ENCODE results near the gene DELE1.

DELE1 gene

GRCh38 chr5:141958546-141959172 lies 35.0 kb downstream of the DELE1 start:
- Histone ChIP-seq H3K27me3 (ENCODE audit: control insufficient read depth, insufficient read depth, low read length) (no peaks in the 10 kb centered on the region), H3K9ac (ENCODE audit: low read depth, low read length) (no peak overlapping the region), H3K4me1 (ENCODE audit: control insufficient read depth, insufficient read depth, low read length) (peaks cover 15% of the 10 kb centered on the region; the same call in 1 of the 2 replicates), H3K36me3 (ENCODE audit: control insufficient read depth, insufficient read depth, low read length) (no peaks in the 10 kb centered on the region), H3K4me3 (ENCODE audit: low read depth, low read length) (no peak overlapping the region), H3K9me3 (ENCODE audit: control insufficient read depth, insufficient read depth, low read length) (no peaks in the 10 kb centered on the region), H3K27ac (ENCODE audit: low read depth, low read length) (no peak overlapping the region)

- no peaks in the 10 kb centered on the region for H3K9me3 ChIP-seq (ENCODE audit: control insufficient read depth, insufficient read depth, low read length)
- no peak overlapping the region for H3K4me3 ChIP-seq (ENCODE audit: low read depth, low read length)
- no peaks in the 10 kb centered on the region for H3K36me3 ChIP-seq (ENCODE audit: control insufficient read depth, insufficient read depth, low read length)
- no peak overlapping the region for H3K9ac ChIP-seq (ENCODE audit: low read depth, low read length)
- peaks cover 15% of the 10 kb centered on the region; the same call in 1 of the 2 replicates for H3K4me1 ChIP-seq (ENCODE audit: control insufficient read depth, insufficient read depth, low read length)
- no peak overlapping the region for H3K27ac ChIP-seq (ENCODE audit: low read depth, low read length)
- H3K27me3 ChIP-seq (ENCODE audit: control insufficient read depth, insufficient read depth, low read length) = no peaks in the 10 kb centered on the region
These were observed 36.3 kb downstream of the DELE1 start for GRCh38 chr5:141960018-141960417.

- H3K36me3 ChIP-seq (ENCODE audit: control insufficient read depth, insufficient read depth, low read length) = no peaks in the 10 kb centered on the region
- H3K27ac ChIP-seq (ENCODE audit: low read depth, low read length) = no peak overlapping the region
- H3K9me3 ChIP-seq (ENCODE audit: control insufficient read depth, insufficient read depth, low read length) = no peaks in the 10 kb centered on the region
- H3K27me3 ChIP-seq (ENCODE audit: control insufficient read depth, insufficient read depth, low read length) = no peaks in the 10 kb centered on the region
- H3K4me3 ChIP-seq (ENCODE audit: low read depth, low read length) = no peak overlapping the region
- H3K4me1 ChIP-seq (ENCODE audit: control insufficient read depth, insufficient read depth, low read length) = peaks cover 15% of the 10 kb centered on the region; the same call in 1 of the 2 replicates
- H3K9ac ChIP-seq (ENCODE audit: low read depth, low read length) = no peak overlapping the region
These were observed 37.0 kb downstream of the DELE1 start for GRCh38 chr5:141960449-141961323.

GRCh38 chr5:141961466-141961865 lies 37.8 kb downstream of the DELE1 start:
- H3K4me1 ChIP-seq (ENCODE audit: control insufficient read depth, insufficient read depth, low read length) = peaks cover 15% of the 10 kb centered on the region; the same call in 1 of the 2 replicates
- no peaks in the 10 kb centered on the region for H3K27me3 ChIP-seq (ENCODE audit: control insufficient read depth, insufficient read depth, low read length)
- H3K27ac ChIP-seq (ENCODE audit: low read depth, low read length) = no peak overlapping the region
- no peak overlapping the region for H3K4me3 ChIP-seq (ENCODE audit: low read depth, low read length)
- no peak overlapping the region for H3K9ac ChIP-seq (ENCODE audit: low read depth, low read length)
- H3K9me3 ChIP-seq (ENCODE audit: control insufficient read depth, insufficient read depth, low read length) = no peaks in the 10 kb centered on the region
- H3K36me3 ChIP-seq (ENCODE audit: control insufficient read depth, insufficient read depth, low read length) = no peaks in the 10 kb centered on the region

GRCh38 chr5:141963701-141964100 lies 40.0 kb downstream of the DELE1 start:
- H3K27ac ChIP-seq (ENCODE audit: low read depth, low read length) = no peak overlapping the region
- no peak overlapping the region for H3K9ac ChIP-seq (ENCODE audit: low read depth, low read length)
- no peaks in the 10 kb centered on the region for H3K27me3 ChIP-seq (ENCODE audit: control insufficient read depth, insufficient read depth, low read length)
- H3K36me3 ChIP-seq (ENCODE audit: control insufficient read depth, insufficient read depth, low read length) = no peaks in the 10 kb centered on the region
- H3K9me3 ChIP-seq (ENCODE audit: control insufficient read depth, insufficient read depth, low read length) = no peaks in the 10 kb centered on the region
- H3K4me1 ChIP-seq (ENCODE audit: control insufficient read depth, insufficient read depth, low read length) = peaks cover 13% of the 10 kb centered on the region
- no peak overlapping the region for H3K4me3 ChIP-seq (ENCODE audit: low read depth, low read length)

- Histone ChIP-seq H3K36me3 (ENCODE audit: control insufficient read depth, insufficient read depth, low read length) (no peaks in the 10 kb centered on the region), H3K4me1 (ENCODE audit: control insufficient read depth, insufficient read depth, low read length) (peaks cover 14% of the 10 kb centered on the region), H3K9me3 (ENCODE audit: control insufficient read depth, insufficient read depth, low read length) (no peaks in the 10 kb centered on the region), H3K4me3 (ENCODE audit: low read depth, low read length) (no peak overlapping the region), H3K9ac (ENCODE audit: low read depth, low read length) (no peak overlapping the region), H3K27me3 (ENCODE audit: control insufficient read depth, insufficient read depth, low read length) (no peaks in the 10 kb centered on the region), H3K27ac (ENCODE audit: low read depth, low read length) (no peak overlapping the region)
These were observed 41.4 kb downstream of the DELE1 start for GRCh38 chr5:141965071-141965470.

- Histone ChIP-seq H3K9me3 (ENCODE audit: control insufficient read depth, insufficient read depth, low read length) (no peaks in the 10 kb centered on the region), H3K4me3 (ENCODE audit: low read depth, low read length) (no peak overlapping the region), H3K27me3 (ENCODE audit: control insufficient read depth, insufficient read depth, low read length) (no peaks in the 10 kb centered on the region), H3K9ac (ENCODE audit: low read depth, low read length) (no peak overlapping the region), H3K4me1 (ENCODE audit: control insufficient read depth, insufficient read depth, low read length) (peaks cover 15% of the 10 kb centered on the region), H3K36me3 (ENCODE audit: control insufficient read depth, insufficient read depth, low read length) (no peaks in the 10 kb centered on the region), H3K27ac (ENCODE audit: low read depth, low read length) (no peak overlapping the region)
These were observed 42.7 kb downstream of the DELE1 start for GRCh38 chr5:141966275-141966962.

- no peaks in the 10 kb centered on the region for H3K27me3 ChIP-seq (ENCODE audit: control insufficient read depth, insufficient read depth, low read length)
- no peak overlapping the region for H3K27ac ChIP-seq (ENCODE audit: low read depth, low read length)
- peaks cover 15% of the 10 kb centered on the region for H3K4me1 ChIP-seq (ENCODE audit: control insufficient read depth, insufficient read depth, low read length)
- H3K4me3 ChIP-seq (ENCODE audit: low read depth, low read length) = no peak overlapping the region
- no peaks in the 10 kb centered on the region for H3K36me3 ChIP-seq (ENCODE audit: control insufficient read depth, insufficient read depth, low read length)
- H3K9ac ChIP-seq (ENCODE audit: low read depth, low read length) = no peak overlapping the region
- H3K9me3 ChIP-seq (ENCODE audit: control insufficient read depth, insufficient read depth, low read length) = no peaks in the 10 kb centered on the region
These were observed 43.3 kb downstream of the DELE1 start for GRCh38 chr5:141966963-141967333.

GRCh38 chr5:141968914-141969608 lies 45.4 kb downstream of the DELE1 start, which contains the start of gene RNF14:
Gene RNF14, plus strand, starts transcription at chr5:141969105. Its CDS starts 4,484 bp downstream, at chr5:141973589.
- H3K36me3 ChIP-seq (ENCODE audit: control insufficient read depth, insufficient read depth, low read length) = peaks cover 6% of the 10 kb centered on the region
- H3K27ac ChIP-seq (ENCODE audit: low read depth, low read length) = peak within 1 kb of the TSS; percentile 94
- H3K9me3 ChIP-seq (ENCODE audit: control insufficient read depth, insufficient read depth, low read length) = no peaks in the 10 kb centered on the region
- H3K27me3 ChIP-seq (ENCODE audit: control insufficient read depth, insufficient read depth, low read length) = no peaks in the 10 kb centered on the region
- peak within 1 kb of the TSS; percentile 71 for H3K9ac ChIP-seq (ENCODE audit: low read depth, low read length)
- peaks cover 15% of the 10 kb centered on the region for H3K4me1 ChIP-seq (ENCODE audit: control insufficient read depth, insufficient read depth, low read length)
- peak within 1 kb of the TSS; percentile 79 for H3K4me3 ChIP-seq (ENCODE audit: low read depth, low read length)

Measured in HUES48 (cell line).